Astrocyte (in vitro differentiated cells and primary cell): ENCODE data around the gene SPRR1B. TPM values are rescaled to one million over a fixed set of nuclear protein-coding genes. Genes with fewer than 3 reads are reported as not detected.
"Not testable (repeated sequence)": the region's sequence is repeated elsewhere in the genome, so short reads cannot be mapped to it uniquely, and the experiment has no call there.

Source experiments
- DNase-seq: peaks from one replicate; pipeline ENCODE4 v3.0.0-alpha.2; 2010; ENCODE audit warnings: low read depth
- FAIRE-seq: peaks from 2 replicates; lab custom pipeline; 2011; peaks lifted over from hg19 to GRCh38; lab: Jason Lieb, UNC
- H2AFZ ChIP-seq: 2 replicates; pipeline ENCODE4 v1.6.0; 2012; ENCODE audit warnings: low read depth, low read length, inconsistent platforms
- H3K27ac ChIP-seq: 2 replicates; pipeline ENCODE4 v1.5.1; 2011; ENCODE audit warnings: low read depth, low read length, inconsistent platforms
- H3K27me3 ChIP-seq: 2 replicates; pipeline ENCODE4 v1.6.0; 2011; ENCODE audit warnings: low read length, inconsistent platforms; ENCODE audit not compliant: insufficient read depth
- H3K36me3 ChIP-seq: 2 replicates; pipeline ENCODE4 v1.5.1; 2011; ENCODE audit warnings: low read length, inconsistent platforms; ENCODE audit not compliant: insufficient read depth
- H3K4me1 ChIP-seq: 2 replicates; pipeline ENCODE4 v1.5.1; 2011; ENCODE audit warnings: low read length, inconsistent platforms; ENCODE audit not compliant: insufficient read depth
- H3K4me2 ChIP-seq: 2 replicates; pipeline ENCODE4 v1.6.0; 2012; ENCODE audit warnings: low read length, inconsistent platforms
- H3K4me3 ChIP-seq: 2 replicates; pipeline ENCODE4 v1.5.1; 2011; ENCODE audit warnings: low read depth, mild to moderate bottlenecking, low read length, inconsistent platforms; ENCODE audit not compliant: insufficient read depth
- H3K79me2 ChIP-seq: 2 replicates; pipeline ENCODE4 v1.6.0; 2012; ENCODE audit warnings: mild to moderate bottlenecking, low read length, inconsistent platforms; ENCODE audit not compliant: insufficient read depth
- H3K9ac ChIP-seq: 2 replicates; pipeline ENCODE4 v1.6.0; 2012; ENCODE audit warnings: mild to moderate bottlenecking, low read length, inconsistent platforms
- H3K9me3 ChIP-seq: 2 replicates; pipeline ENCODE4 v1.5.1; 2012; ENCODE audit warnings: low read depth, mild to moderate bottlenecking, low read length, inconsistent platforms; ENCODE audit not compliant: insufficient read depth
- H4K20me1 ChIP-seq: 2 replicates; pipeline ENCODE4 v1.6.0; 2012; ENCODE audit warnings: low read length, inconsistent platforms; ENCODE audit not compliant: insufficient read depth
- H3K27ac Mint-ChIP-seq: one replicate; pipeline ENCODE4 v1.8.0; 2021; ENCODE audit warnings: mild to moderate bottlenecking, mixed read lengths; ENCODE audit not compliant: unreplicated experiment
- H3K27me3 Mint-ChIP-seq: one replicate; pipeline ENCODE4 v1.8.0; 2021; ENCODE audit warnings: low read depth, mixed read lengths; ENCODE audit not compliant: unreplicated experiment
- H3K36me3 Mint-ChIP-seq: one replicate; pipeline ENCODE4 v1.8.0; 2021; ENCODE audit warnings: low read depth, mixed read lengths; ENCODE audit not compliant: unreplicated experiment
- H3K4me1 Mint-ChIP-seq: one replicate; pipeline ENCODE4 v1.8.0; 2021; ENCODE audit warnings: low read depth, mixed read lengths; ENCODE audit not compliant: unreplicated experiment
- H3K4me3 Mint-ChIP-seq: one replicate; pipeline ENCODE4 v1.8.0; 2021; ENCODE audit warnings: mild to moderate bottlenecking, moderate library complexity, mixed read lengths; ENCODE audit not compliant: unreplicated experiment
- H3K9me3 Mint-ChIP-seq: one replicate; pipeline ENCODE4 v1.8.0; 2021; ENCODE audit warnings: mild to moderate bottlenecking, mixed read lengths; ENCODE audit not compliant: unreplicated experiment
- CTCF ChIP-seq: IDR thresholded peaks from 2 replicates; pipeline ENCODE4 v1.5.1; 2011; ENCODE audit warnings: low read depth, mild to moderate bottlenecking, inconsistent platforms, low read length, moderate library complexity; ENCODE audit not compliant: insufficient read depth
- EZH2 ChIP-seq: IDR thresholded peaks from 2 replicates; pipeline ENCODE4 v1.6.1; 2012; ENCODE audit warnings: mild to moderate bottlenecking, low read length, inconsistent platforms; ENCODE audit not compliant: insufficient read depth
- total RNA-seq: library from RNA; stranded (reverse); gene quantifications from 2 replicates; pipeline ENCODE4 v1.2.1, GENCODE V29; 2021

Gene SPRR1B
- total RNA-seq, 1 donor from 2014 or later = 0.39 TPM

- H3K27me3 Mint-ChIP-seq = no peaks in the 10 kb centered on the region
- Histone ChIP-seq H3K36me3 (no peaks in the 10 kb centered on the region), H3K27me3 (no peaks in the 10 kb centered on the region), H3K79me2 (no peaks in the 10 kb centered on the region), H3K9ac (no peak overlapping the region), H2AFZ (no peak overlapping the region), H3K4me1 (no peaks in the 10 kb centered on the region), H3K4me3 (no peak overlapping the region), H3K9me3 (no peaks in the 10 kb centered on the region), H4K20me1 (no peaks in the 10 kb centered on the region), H3K4me2 (no peak overlapping the region), H3K27ac (no peak overlapping the region)
- TF ChIP-seq EZH2 (no peak), CTCF (no peak)
- H3K9me3 Mint-ChIP-seq = no peaks in the 10 kb centered on the region
- no peak for FAIRE-seq
- DNase-seq = no peak
- no peaks in the 10 kb centered on the region for H3K36me3 Mint-ChIP-seq
- no peak overlapping the region for H3K27ac Mint-ChIP-seq
- H3K4me1 Mint-ChIP-seq = peaks cover 9% of the 10 kb centered on the region
- H3K4me3 Mint-ChIP-seq = no peak overlapping the region
These were observed 4.2 kb downstream of the SPRR1B start for GRCh38 chr1:153035211-153035610.

- H3K4me2 ChIP-seq = no peak within 1 kb of the TSS
- H3K27ac ChIP-seq = no peak within 1 kb of the TSS
- no peaks in the 10 kb centered on the region for H3K4me1 ChIP-seq
- no peaks in the 10 kb centered on the region for H3K27me3 ChIP-seq
- H3K36me3 ChIP-seq = no peaks in the 10 kb centered on the region
- Mint-ChIP-seq H3K9me3 (peaks cover 5% of the 10 kb centered on the region), H3K36me3 (no peaks in the 10 kb centered on the region), H3K27ac (no peak within 1 kb of the TSS), H3K27me3 (peaks cover 4% of the 10 kb centered on the region), H3K4me1 (no peaks in the 10 kb centered on the region), H3K4me3 (no peak within 1 kb of the TSS)
- H3K9me3 ChIP-seq = no peaks in the 10 kb centered on the region
- DNase-seq (no peak), FAIRE-seq (no peak)
- H3K9ac ChIP-seq = no peak within 1 kb of the TSS
- H2AFZ ChIP-seq = no peak within 1 kb of the TSS
- no peaks in the 10 kb centered on the region for H4K20me1 ChIP-seq
- TF ChIP-seq EZH2 = no peak
- TF ChIP-seq CTCF = no peak
- H3K4me3 ChIP-seq = no peak within 1 kb of the TSS
- H3K79me2 ChIP-seq = no peaks in the 10 kb centered on the region
These were observed 10.1 kb downstream of the SPRR1B start, which contains the start of gene SPRR2D for GRCh38 chr1:153040950-153041631. TSS of gene SPRR2D (minus strand) at chr1:153041120. CDS start at chr1:153040346, 774 bp downstream.

GRCh38 chr1:153049211-153049610, 18.2 kb downstream of the SPRR1B start:
- H2AFZ ChIP-seq = no peak overlapping the region
- no peaks in the 10 kb centered on the region for H3K9me3 ChIP-seq
- no peak overlapping the region for H3K27ac ChIP-seq
- H3K27me3 ChIP-seq = no peaks in the 10 kb centered on the region
- Mint-ChIP-seq H3K27ac (no peak overlapping the region), H3K4me3 (no peak overlapping the region), H3K9me3 (no peaks in the 10 kb centered on the region), H3K27me3 (peaks cover 11% of the 10 kb centered on the region), H3K4me1 (no peaks in the 10 kb centered on the region), H3K36me3 (no peaks in the 10 kb centered on the region)
- FAIRE-seq = no peak
- H4K20me1 ChIP-seq = no peaks in the 10 kb centered on the region
- no peak for TF ChIP-seq CTCF
- TF ChIP-seq EZH2 = no peak
- no peaks in the 10 kb centered on the region for H3K79me2 ChIP-seq
- no peak overlapping the region for H3K9ac ChIP-seq
- H3K4me2 ChIP-seq = no peak overlapping the region
- no peaks in the 10 kb centered on the region for H3K36me3 ChIP-seq
- H3K4me3 ChIP-seq = no peak overlapping the region
- DNase-seq = no peak
- H3K4me1 ChIP-seq = no peaks in the 10 kb centered on the region

- not testable (repeated sequence) for H3K27me3 ChIP-seq, DNase-seq, H3K9me3 Mint-ChIP-seq, H3K4me1 Mint-ChIP-seq, H3K4me3 ChIP-seq, H3K9ac ChIP-seq, H3K36me3 Mint-ChIP-seq, H3K27ac Mint-ChIP-seq, H3K79me2 ChIP-seq, H3K9me3 ChIP-seq, H3K4me2 ChIP-seq, H3K27ac ChIP-seq, H3K27me3 Mint-ChIP-seq, H3K4me1 ChIP-seq, H3K4me3 Mint-ChIP-seq, H2AFZ ChIP-seq, H4K20me1 ChIP-seq, H3K36me3 ChIP-seq, FAIRE-seq
These were observed 25.1 kb downstream of the SPRR1B start for GRCh38 chr1:153056111-153056510.
